CD4-positive, alpha-beta T cell treated with Interleukin-1 beta for 1 hour (primary cell): ENCODE results near the gene RBMY1F.
"Not testable (repeated sequence)": the region's sequence is repeated elsewhere in the genome, so short reads cannot be mapped to it uniquely, and the experiment has no call there.

ENCODE experiments used
- DNase-seq, 2 donors: peaks; one replicate each; pipeline ENCODE4 v3.0.0-alpha.2; 2020 to 2022

RBMY1F gene

GRCh38 chrY:22182823-22183222 lies at the start of gene RBMY1F:
TSS of gene RBMY1F (minus strand) at chrY:22182923. CDS start at chrY:22180969, 1,954 bp downstream.
- DNase-seq = not testable (repeated sequence)

GRCh38 chrY:22151144-22151543 lies 31.6 kb downstream of the RBMY1F start:
- DNase-seq = not testable (repeated sequence)

GRCh38 chrY:22141011-22141695 lies 41.6 kb downstream of the RBMY1F start:
- DNase-seq = not testable (repeated sequence)

- not testable (repeated sequence) for DNase-seq
These were observed 48.0 kb downstream of the RBMY1F start for GRCh38 chrY:22134719-22135118.

GRCh38 chrY:22130494-22130893 lies 52.2 kb downstream of the RBMY1F start:
- not testable (repeated sequence) for DNase-seq
